SU-DHL-6 (cell line): ENCODE data around the gene ZNF18.

Experiments
- H2AFZ ChIP-seq: fragments of 200-600 bp; sonication (generic); 2 replicates; pipeline ENCODE4 v1.6.1; 2014; ENCODE audit warnings: low read depth, mild to moderate bottlenecking, moderate library complexity, mixed read lengths, antibody characterized with exemption, low read length; ENCODE audit not compliant: severe bottlenecking
- H3F3A ChIP-seq: fragments of 200-600 bp; shearing (Covaris generic); 2 replicates; pipeline ENCODE4 v1.6.0; 2016; ENCODE audit warnings: antibody characterized with exemption, mild to moderate bottlenecking; ENCODE audit not compliant: insufficient read depth
- H3K27ac ChIP-seq: fragments of 200-600 bp; sonication (generic); 2 replicates; pipeline ENCODE4 v1.5.1; 2016; ENCODE audit warnings: low read depth, mild to moderate bottlenecking, low read length, moderate library complexity, mixed read lengths
- H3K27me3 ChIP-seq: fragments of 200-600 bp; sonication (generic), shearing (Covaris generic); 2 replicates; pipeline ENCODE4 v1.6.0; 2014; ENCODE audit warnings: mild to moderate bottlenecking, low read length
- H3K36me3 ChIP-seq: fragments of 200-600 bp; sonication (generic); 2 replicates; pipeline ENCODE4 v1.6.1; 2014; ENCODE audit warnings: mild to moderate bottlenecking, low read length, mixed read lengths
- H3K4me2 ChIP-seq: fragments of 300-600, 200-600 bp; shearing (Covaris generic), sonication (generic); 2 replicates; pipeline ENCODE4 v1.6.0; 2014; ENCODE audit warnings: low read length, low read depth, mild to moderate bottlenecking; ENCODE audit not compliant: poor library complexity, severe bottlenecking
- H3K4me3 ChIP-seq: fragments of 200-600 bp; sonication (generic); 2 replicates; pipeline ENCODE4 v1.5.1; 2014; ENCODE audit warnings: antibody characterized with exemption, low read length, mild to moderate bottlenecking, mixed read lengths; ENCODE audit not compliant: insufficient read depth, poor library complexity, severe bottlenecking
- H3K79me2 ChIP-seq: fragments of 200-600 bp; sonication (generic); 2 replicates; pipeline ENCODE4 v1.6.1; 2014; ENCODE audit warnings: mild to moderate bottlenecking, low read length, moderate library complexity; ENCODE audit not compliant: insufficient read depth
- H3K9ac ChIP-seq: fragments of 200-600 bp; sonication (generic); 2 replicates; pipeline ENCODE4 v1.7.0; 2014; ENCODE audit warnings: mild to moderate bottlenecking, low read length
- H3K9me2 ChIP-seq: fragments of 200-600 bp; sonication (generic); replicated peaks from 2 replicates; pipeline ENCODE4 v1.6.1; 2014; ENCODE audit warnings: low read length; ENCODE audit not compliant: insufficient read depth
- H3K9me3 ChIP-seq: fragments of 200-600 bp; sonication (generic); 2 replicates; pipeline ENCODE4 v1.6.1; 2014; ENCODE audit warnings: low read length, mixed read lengths; ENCODE audit not compliant: insufficient read depth
- H4K20me1 ChIP-seq: fragments of 200-600 bp; sonication (generic); 2 replicates; pipeline ENCODE4 v1.6.1; 2014; ENCODE audit warnings: low read depth, mild to moderate bottlenecking, antibody characterized with exemption, low read length, moderate library complexity, mixed read lengths
- EZH2phosphoT487 ChIP-seq: fragments of 200-600 bp; sonication (generic), shearing (Covaris generic); conservative IDR thresholded peaks from 2 replicates; pipeline ENCODE4 v1.6.1; 2018; ENCODE audit warnings: mild to moderate bottlenecking, antibody characterized with exemption, low read length, moderate library complexity, mixed read lengths
- TF ChIP-seq, protein P1 (sequence below): fragments of 200-600 bp; sonication (generic); IDR thresholded peaks from one replicate; pipeline ENCODE4 v1.5.1; 2017; ENCODE audit warnings: antibody characterized with exemption, mild to moderate bottlenecking, low read length, moderate library complexity; ENCODE audit not compliant: insufficient read depth, poor library complexity, severe bottlenecking

Gene ZNF18, protein sequence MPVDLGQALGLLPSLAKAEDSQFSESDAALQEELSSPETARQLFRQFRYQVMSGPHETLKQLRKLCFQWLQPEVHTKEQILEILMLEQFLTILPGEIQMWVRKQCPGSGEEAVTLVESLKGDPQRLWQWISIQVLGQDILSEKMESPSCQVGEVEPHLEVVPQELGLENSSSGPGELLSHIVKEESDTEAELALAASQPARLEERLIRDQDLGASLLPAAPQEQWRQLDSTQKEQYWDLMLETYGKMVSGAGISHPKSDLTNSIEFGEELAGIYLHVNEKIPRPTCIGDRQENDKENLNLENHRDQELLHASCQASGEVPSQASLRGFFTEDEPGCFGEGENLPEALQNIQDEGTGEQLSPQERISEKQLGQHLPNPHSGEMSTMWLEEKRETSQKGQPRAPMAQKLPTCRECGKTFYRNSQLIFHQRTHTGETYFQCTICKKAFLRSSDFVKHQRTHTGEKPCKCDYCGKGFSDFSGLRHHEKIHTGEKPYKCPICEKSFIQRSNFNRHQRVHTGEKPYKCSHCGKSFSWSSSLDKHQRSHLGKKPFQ

DNA sequence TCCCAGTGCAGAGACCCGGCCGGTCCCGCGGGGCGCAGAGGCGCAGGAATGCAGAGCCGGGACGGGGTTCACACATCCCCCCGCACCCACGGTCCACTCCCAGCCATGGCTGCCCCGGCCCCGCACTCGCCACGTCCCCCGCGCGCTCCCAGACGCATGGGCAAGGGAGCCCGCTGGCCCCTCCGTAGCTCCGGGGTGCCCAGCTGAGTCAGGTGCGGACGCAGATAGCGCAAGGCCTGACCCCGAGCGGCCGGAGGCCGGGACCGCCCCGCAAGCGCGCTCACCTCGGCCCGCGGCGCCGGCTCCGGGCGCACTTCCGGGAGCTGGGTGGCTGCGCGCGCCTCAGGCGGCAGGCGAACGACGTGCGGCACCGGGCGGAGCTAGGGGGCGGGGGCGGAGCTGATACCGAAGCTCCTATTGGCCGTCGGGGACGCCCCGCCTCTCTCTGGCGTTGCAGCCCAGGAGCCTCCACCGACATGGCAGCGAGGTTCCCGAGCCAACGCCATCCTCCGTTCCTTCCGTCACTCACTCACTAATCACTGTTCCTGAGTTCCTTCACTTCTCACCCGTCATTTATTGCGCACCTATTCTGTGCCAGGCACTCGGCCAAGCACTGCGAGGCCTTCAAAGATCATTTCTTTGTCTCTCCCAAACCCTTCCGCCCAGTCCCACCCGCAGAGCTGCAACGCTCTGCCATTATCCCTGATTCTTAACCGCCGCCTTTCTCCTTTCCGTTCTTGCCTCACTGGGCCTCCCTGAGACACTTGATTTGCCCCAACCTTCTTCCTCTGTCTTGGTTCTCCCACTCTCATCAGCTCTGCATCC lies at the start of gene ZNF18:
Gene ZNF18, minus strand, starts transcription at position 329 of the 825 bp plus-strand sequence. CDS start 4,646 bp downstream, outside the sequence.
- Histone ChIP-seq H3K4me3 (peak within 1 kb of the TSS; percentile 82), H2AFZ (peak within 1 kb of the TSS; percentile 88), H3K9me2 (no peaks in the 10 kb centered on the region), H3K9ac (peak within 1 kb of the TSS; percentile 88), H3K4me2 (peak within 1 kb of the TSS; percentile 97), H3K36me3 (no peaks in the 10 kb centered on the region), H3F3A (no peaks in the 10 kb centered on the region), H3K79me2 (peaks cover 4% of the 10 kb centered on the region; the same call in 1 of the 2 replicates), H3K27ac (peak within 1 kb of the TSS; percentile 54), H4K20me1 (no peaks in the 10 kb centered on the region), H3K27me3 (no peaks in the 10 kb centered on the region), H3K9me3 (no peaks in the 10 kb centered on the region)
- TF ChIP-seq, protein P1, sequence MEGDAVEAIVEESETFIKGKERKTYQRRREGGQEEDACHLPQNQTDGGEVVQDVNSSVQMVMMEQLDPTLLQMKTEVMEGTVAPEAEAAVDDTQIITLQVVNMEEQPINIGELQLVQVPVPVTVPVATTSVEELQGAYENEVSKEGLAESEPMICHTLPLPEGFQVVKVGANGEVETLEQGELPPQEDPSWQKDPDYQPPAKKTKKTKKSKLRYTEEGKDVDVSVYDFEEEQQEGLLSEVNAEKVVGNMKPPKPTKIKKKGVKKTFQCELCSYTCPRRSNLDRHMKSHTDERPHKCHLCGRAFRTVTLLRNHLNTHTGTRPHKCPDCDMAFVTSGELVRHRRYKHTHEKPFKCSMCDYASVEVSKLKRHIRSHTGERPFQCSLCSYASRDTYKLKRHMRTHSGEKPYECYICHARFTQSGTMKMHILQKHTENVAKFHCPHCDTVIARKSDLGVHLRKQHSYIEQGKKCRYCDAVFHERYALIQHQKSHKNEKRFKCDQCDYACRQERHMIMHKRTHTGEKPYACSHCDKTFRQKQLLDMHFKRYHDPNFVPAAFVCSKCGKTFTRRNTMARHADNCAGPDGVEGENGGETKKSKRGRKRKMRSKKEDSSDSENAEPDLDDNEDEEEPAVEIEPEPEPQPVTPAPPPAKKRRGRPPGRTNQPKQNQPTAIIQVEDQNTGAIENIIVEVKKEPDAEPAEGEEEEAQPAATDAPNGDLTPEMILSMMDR = no peak
- TF ChIP-seq EZH2phosphoT487 = no peak

DNA sequence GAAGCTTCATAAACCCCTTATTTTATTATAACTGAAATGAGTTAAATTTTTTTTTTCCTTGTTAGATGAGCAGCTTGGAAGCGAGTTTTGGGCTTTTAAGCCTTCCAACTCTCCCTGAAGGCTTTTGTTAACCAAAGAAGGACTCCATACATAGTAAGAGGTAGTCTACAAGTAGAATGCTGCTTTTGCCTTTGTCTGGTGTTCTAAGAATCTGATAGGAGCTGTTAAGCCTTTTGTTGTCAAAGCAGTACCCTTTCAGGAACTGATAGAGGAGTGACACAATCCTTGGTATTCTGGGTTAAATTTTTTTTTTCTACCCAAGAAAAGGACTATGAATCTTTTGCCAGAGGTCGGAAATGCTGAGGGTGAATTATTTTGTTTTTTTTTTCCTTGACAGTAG lies 49.5 kb upstream of the ZNF18 start:
- Histone ChIP-seq H3K27me3 (no peaks in the 10 kb centered on the region), H4K20me1 (peaks cover 22% of the 10 kb centered on the region), H3F3A (no peaks in the 10 kb centered on the region), H2AFZ (no peak overlapping the region), H3K79me2 (no peaks in the 10 kb centered on the region), H3K9me2 (no peaks in the 10 kb centered on the region), H3K4me3 (no peak overlapping the region), H3K36me3 (no peaks in the 10 kb centered on the region), H3K9me3 (no peaks in the 10 kb centered on the region), H3K27ac (no peak overlapping the region), H3K4me2 (no peak overlapping the region), H3K9ac (no peak overlapping the region)
- no peak for TF ChIP-seq EZH2phosphoT487
- TF ChIP-seq, protein P1 = no peak

DNA sequence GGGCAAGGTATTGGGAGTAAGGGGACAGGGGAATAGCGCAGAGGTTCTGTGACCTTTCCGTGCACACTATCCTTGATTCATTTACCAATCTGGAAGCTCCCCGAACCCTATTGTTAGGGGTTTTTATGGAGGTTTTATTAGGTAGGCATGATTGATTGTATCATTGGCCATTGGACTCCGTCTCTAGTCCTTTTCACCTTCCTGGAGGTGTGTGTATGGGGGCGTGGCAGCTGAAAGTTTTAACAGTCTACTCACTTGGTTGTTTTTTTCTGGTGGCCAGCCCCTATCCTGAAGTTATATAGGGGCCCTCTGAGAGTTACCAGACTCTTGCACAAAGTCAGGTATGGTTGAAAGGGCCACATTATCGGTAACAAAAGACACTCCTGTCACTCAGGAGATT lies 46.4 kb upstream of the ZNF18 start:
- peaks cover 4% of the 10 kb centered on the region; the same call in 1 of the 2 replicates for H4K20me1 ChIP-seq
- H3K9ac ChIP-seq = no peak overlapping the region
- no peaks in the 10 kb centered on the region for H3K9me2 ChIP-seq
- H3F3A ChIP-seq = no peaks in the 10 kb centered on the region
- no peak overlapping the region for H3K27ac ChIP-seq
- no peak overlapping the region for H3K4me3 ChIP-seq
- H3K36me3 ChIP-seq = no peaks in the 10 kb centered on the region
- no peak overlapping the region for H3K4me2 ChIP-seq
- H2AFZ ChIP-seq = no peak overlapping the region
- H3K79me2 ChIP-seq = no peaks in the 10 kb centered on the region
- no peaks in the 10 kb centered on the region for H3K27me3 ChIP-seq
- TF ChIP-seq EZH2phosphoT487 = no peak
- H3K9me3 ChIP-seq = no peaks in the 10 kb centered on the region
